IMR-90 (cell line): Measurements from ENCODE around the gene CCDC136. TPM values are rescaled to one million over a fixed set of nuclear protein-coding genes. Genes with fewer than 3 reads are reported as not detected.

ENCODE experiments used
- ATAC-seq: fragments of 200-7000 bp; cut with Tn5 transposase; 2 replicates; pipeline ENCODE4 v1.9.1; 2020; ENCODE audit warnings: low read depth, mild to moderate bottlenecking, moderate library complexity
- BruUV-seq: library from RNA; stranded (reverse); fragments of 400-500 nt; replicated peaks from 2 replicates; lab custom pipeline; 2021; lab: Mats Ljungman, UMichigan
- CTCF ChIA-PET: fragments of 300-600 bp; formaldehyde crosslinking; extraction: SDS; loops from one replicate; lab custom pipeline; 2021; ENCODE audit warnings: antibody characterized with exemption; lab: Yijun Ruan, JAX
- POLR2A ChIA-PET: fragments of 300-600 bp; sonication (Branson Sonifier 250); formaldehyde crosslinking; loops from one replicate; lab custom pipeline; 2022; ENCODE audit warnings: antibody characterized with exemption; ENCODE audit not compliant: unreplicated experiment; lab: Charles Lee
- DNase-seq: peaks from one replicate; pipeline ENCODE4 v3.0.0; 2013
- H2AFZ ChIP-seq: replicated peaks from 2 replicates; pipeline ENCODE3; 2013; ENCODE audit warnings: low read length, mild to moderate bottlenecking; ENCODE audit not compliant: poor library complexity
- H2AK5ac ChIP-seq: 2 replicates; pipeline ENCODE4 v1.6.1; 2013; ENCODE audit warnings: low read depth, low read length, inconsistent platforms
- H2AK9ac ChIP-seq: replicated peaks from 2 replicates; pipeline ENCODE3; 2013; ENCODE audit warnings: mild to moderate bottlenecking, low read depth, low read length, moderate library complexity; ENCODE audit not compliant: poor library complexity
- H2BK120ac ChIP-seq: 2 replicates; pipeline ENCODE4 v1.6.1; 2013; ENCODE audit warnings: low read depth, low read length, inconsistent platforms
- H2BK15ac ChIP-seq: 3 replicates; pipeline ENCODE4 v1.6.1; 2013; ENCODE audit warnings: low read depth, low read length, inconsistent platforms
- H2BK20ac ChIP-seq: 2 replicates; pipeline ENCODE4 v1.6.1; 2013; ENCODE audit warnings: low read depth, mild to moderate bottlenecking, inconsistent platforms, low read length, moderate library complexity
- H2BK5ac ChIP-seq: 2 replicates; pipeline ENCODE4 v1.6.1; 2013; ENCODE audit warnings: mild to moderate bottlenecking, low read depth, low read length, inconsistent platforms; ENCODE audit not compliant: poor library complexity, severe bottlenecking
- H3K14ac ChIP-seq: replicated peaks from 2 replicates; pipeline ENCODE4 v1.6.1; 2013; ENCODE audit warnings: low read depth, low read length, inconsistent platforms
- H3K18ac ChIP-seq: 2 replicates; pipeline ENCODE4 v1.6.1; 2013; ENCODE audit warnings: low read depth, low read length, control low read depth
- H3K23ac ChIP-seq: 2 replicates; pipeline ENCODE4 v1.6.1; 2013; ENCODE audit warnings: low read depth, low read length, inconsistent platforms
- H3K27ac ChIP-seq: 2 replicates; pipeline ENCODE4 v1.5.1; 2013; ENCODE audit warnings: mild to moderate bottlenecking, control low read depth, low read length; ENCODE audit not compliant: insufficient read depth
- H3K27me3 ChIP-seq: 2 replicates; pipeline ENCODE4 v1.6.1; 2013; ENCODE audit warnings: low read length; ENCODE audit not compliant: control insufficient read depth, insufficient read depth
- H3K36me3 ChIP-seq: 2 replicates; pipeline ENCODE4 v1.6.1; 2013; ENCODE audit warnings: low read length, mixed read lengths; ENCODE audit not compliant: control insufficient read depth, insufficient read depth
- H3K4ac ChIP-seq: 2 replicates; pipeline ENCODE4 v1.6.1; 2013; ENCODE audit warnings: low read depth, low read length, inconsistent platforms
- H3K4me1 ChIP-seq: 2 replicates; pipeline ENCODE4 v1.6.1; 2013; ENCODE audit warnings: low read length, mixed read lengths; ENCODE audit not compliant: control insufficient read depth, insufficient read depth
- H3K4me2 ChIP-seq: 2 replicates; pipeline ENCODE4 v1.6.1; 2013; ENCODE audit warnings: low read depth, mild to moderate bottlenecking, control low read depth, low read length, moderate library complexity
- H3K4me3 ChIP-seq: 2 replicates; pipeline ENCODE4 v1.5.1; 2013; ENCODE audit warnings: low read depth, mild to moderate bottlenecking, control low read depth, low read length, moderate library complexity; ENCODE audit not compliant: insufficient read depth
- H3K56ac ChIP-seq: 2 replicates; pipeline ENCODE4 v1.6.1; 2013; ENCODE audit warnings: low read length, inconsistent platforms; ENCODE audit not compliant: insufficient read depth; ENCODE audit errors: extremely low read depth
- H3K79me1 ChIP-seq, 2 experiments: 2 replicates each; pipeline ENCODE4 v1.6.1; 2013; ENCODE audit warnings: low read length in 2 of 2, inconsistent platforms in 1 of 2, low read depth in 1 of 2
- H3K9ac ChIP-seq: 2 replicates; pipeline ENCODE4 v1.6.1; 2013; ENCODE audit warnings: low read depth, low read length, control low read depth
- H3K9me1 ChIP-seq: 2 replicates; pipeline ENCODE4 v1.6.1; 2013; ENCODE audit warnings: low read length, inconsistent platforms; ENCODE audit not compliant: insufficient read depth
- H3K9me3 ChIP-seq: 2 replicates; pipeline ENCODE4 v1.6.1; 2013; ENCODE audit warnings: low read length; ENCODE audit not compliant: control insufficient read depth, insufficient read depth
- H4K20me1 ChIP-seq: 2 replicates; pipeline ENCODE4 v1.6.1; 2013; ENCODE audit warnings: low read length, inconsistent platforms; ENCODE audit not compliant: insufficient read depth
- H4K5ac ChIP-seq: 2 replicates; pipeline ENCODE4 v1.6.1; 2013; ENCODE audit warnings: mild to moderate bottlenecking, low read depth, low read length, control low read depth
- H4K8ac ChIP-seq, 2 experiments: 2 replicates each; pipeline ENCODE4 v1.6.1; 2013; ENCODE audit warnings: low read depth in 2 of 2, low read length in 2 of 2, control low read depth in 1 of 2, inconsistent platforms in 1 of 2
- H4K91ac ChIP-seq: 2 replicates; pipeline ENCODE4 v1.6.1; 2013; ENCODE audit warnings: low read depth, low read length, inconsistent platforms; ENCODE audit not compliant: insufficient read depth
- MAZ ChIP-seq: IDR thresholded peaks from 2 replicates; pipeline ENCODE4 v1.6.1; 2012; ENCODE audit warnings: low read depth, mild to moderate bottlenecking, low read length, improper control_type of control experiment, moderate library complexity, borderline replicate concordance
- USF2 ChIP-seq: fragments of 150-350 bp; IDR thresholded peaks from 2 replicates; pipeline ENCODE4 v1.6.1; 2017; ENCODE audit warnings: mild to moderate bottlenecking, antibody characterized with exemption, low read length, low read depth
- WGBS, 2 experiments: methylation state at CpG; one replicate each; pipeline versions ENCODE4 v1.1.5 to v1.1.7; 2013; ENCODE audit warnings: missing lambda C conversion rate in 2 of 2; ENCODE audit not compliant: insufficient read length in 1 of 2; ENCODE audit errors: extremely low coverage in 2 of 2; 5-methylcytosine and 5-hydroxymethylcytosine counted together
- dilution Hi-C: fragments of 300-500 bp; cut with HindIII; formaldehyde crosslinking; loops from one replicate; pipeline ENCODE4 v1.14.3; 2018; ENCODE audit warnings: low sequenced_read_pairs; ENCODE audit not compliant: unreplicated experiment
- in situ Hi-C: fragments of 300-500 bp; cut with MboI; formaldehyde crosslinking; loops from 3 replicates; pipeline ENCODE4 v1.14.3; 2019; ENCODE audit warnings: low sequenced_read_pairs, inconsistent platforms, mixed read lengths
- intact Hi-C: fragments of 100-400 bp; cut with micrococcal nuclease; formaldehyde crosslinking; loops from 2 replicates; pipeline ENCODE4 v1.10.0; 2022
- polyA plus RNA-seq, 3 experiments: library from polyadenylated mRNA; depleted of rRNA; stranded (reverse); fragments of >200 nt; gene quantifications; 2 replicates each; pipeline ENCODE4 v1.2.3, GENCODE V29; 2012; ENCODE audit warnings: low replicate concordance in 1 of 3
- total RNA-seq: library from RNA; depleted of rRNA; stranded (reverse); fragments of >200 nt; gene quantifications from 2 replicates; pipeline ENCODE4 v1.2.3, GENCODE V29; 2012

Gene CCDC136
- total and polyA plus RNA-seq, 2 of the 4 experiments (the other 2 are of a cell fraction) = 7.7 to 18.0 TPM

DNA sequence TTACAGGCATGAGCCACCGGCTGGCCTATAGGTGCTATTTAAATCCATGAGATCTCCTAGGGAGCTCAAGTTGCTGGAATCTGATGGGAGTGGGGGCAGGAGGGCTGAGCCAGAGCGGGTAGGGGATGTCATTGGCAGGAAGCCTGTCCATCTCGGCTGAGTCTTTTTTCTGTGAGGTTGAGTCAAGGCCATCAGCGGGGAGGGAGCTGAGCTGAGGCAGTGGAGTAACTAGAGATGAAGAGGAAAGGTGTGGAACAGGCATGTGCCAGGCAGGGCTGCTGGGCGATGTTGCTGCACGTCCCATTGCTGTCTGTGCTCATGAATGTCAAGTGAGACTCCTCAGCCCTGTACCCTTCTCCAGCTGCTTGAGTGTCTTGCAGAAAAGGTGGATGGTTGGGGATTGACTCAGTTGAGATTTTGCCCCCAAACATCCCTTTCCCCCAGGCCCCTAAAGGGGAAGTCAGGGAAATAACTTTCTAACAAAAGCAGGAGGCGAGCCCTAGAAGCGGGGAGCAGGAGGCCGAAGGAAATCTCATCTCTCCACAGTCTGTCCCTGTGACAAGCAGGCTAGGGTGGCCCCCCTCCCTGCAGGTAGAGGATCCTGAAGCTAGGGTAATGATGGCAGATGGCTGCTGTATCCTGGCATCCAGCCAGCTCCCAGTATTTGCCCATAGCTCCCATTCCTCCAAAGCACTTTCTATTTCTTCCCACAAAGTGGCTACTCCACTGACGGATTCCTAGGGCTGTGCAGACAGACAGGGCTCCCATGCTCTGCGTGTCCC is 76.3 kb downstream of the CCDC136 start:
- TF ChIP-seq USF2 = no peak
- TF ChIP-seq MAZ = 0 out of 2 replicates have a peak, but pooled peaks have one; percentile 14
- no peak overlapping the region for H2BK120ac ChIP-seq
- no peak overlapping the region for H2AK9ac ChIP-seq
- peaks cover 25% of the 10 kb centered on the region for H3K27me3 ChIP-seq
- H4K8ac ChIP-seq = no peak overlapping the region
- in situ Hi-C loops = no loop called here
- no peak overlapping the region for H2BK5ac ChIP-seq
- H3K4me2 ChIP-seq = no peak overlapping the region
- no peak overlapping the region for H3K23ac ChIP-seq
- no peak overlapping the region for H2BK15ac ChIP-seq
- no peak overlapping the region for H3K4ac ChIP-seq
- H3K14ac ChIP-seq = no peak overlapping the region
- H3K18ac ChIP-seq = no peak overlapping the region
- no peak overlapping the region for H2AK5ac ChIP-seq
- ChIA-PET CTCF (no interaction called here), POLR2A (interaction anchor here (0.6 kb wide), 1 partner anchor 257 kb away, joined by 4 read pairs; no protein-coding TSS in a partner anchor)
- 60% methylated on average over 3 of the region's 11 CpGs; no CpG with 5 or more reads in 1 of the 2 experiments for WGBS, 2 experiments
- intact Hi-C loops = no loop called here
- no peak overlapping the region for H3K27ac ChIP-seq
- peaks cover 10 to 13% of the 10 kb centered on the region in 2 experiments for H3K79me1 ChIP-seq
- no peak overlapping the region for H2BK20ac ChIP-seq
- peaks cover 16% of the 10 kb centered on the region for H3K36me3 ChIP-seq
- H2AFZ ChIP-seq = peak overlapping the region; percentile 40
- H3K9me3 ChIP-seq = no peaks in the 10 kb centered on the region
- H4K20me1 ChIP-seq = peaks cover 31% of the 10 kb centered on the region
- no peak overlapping the region for H3K4me3 ChIP-seq
- dilution Hi-C loops = no loop called here
- no TSS peak for BruUV-seq
- no peak overlapping the region for H3K56ac ChIP-seq
- no peak for ATAC-seq
- no peak overlapping the region for H4K91ac ChIP-seq
- DNase-seq = peak; percentile 51
- H4K5ac ChIP-seq = no peak overlapping the region
- no peak overlapping the region for H3K9ac ChIP-seq
- H3K4me1 ChIP-seq = peaks cover 2% of the 10 kb centered on the region
- H3K9me1 ChIP-seq = no peaks in the 10 kb centered on the region
